ENCODE results near the gene ST6GALNAC4.

DNA sequence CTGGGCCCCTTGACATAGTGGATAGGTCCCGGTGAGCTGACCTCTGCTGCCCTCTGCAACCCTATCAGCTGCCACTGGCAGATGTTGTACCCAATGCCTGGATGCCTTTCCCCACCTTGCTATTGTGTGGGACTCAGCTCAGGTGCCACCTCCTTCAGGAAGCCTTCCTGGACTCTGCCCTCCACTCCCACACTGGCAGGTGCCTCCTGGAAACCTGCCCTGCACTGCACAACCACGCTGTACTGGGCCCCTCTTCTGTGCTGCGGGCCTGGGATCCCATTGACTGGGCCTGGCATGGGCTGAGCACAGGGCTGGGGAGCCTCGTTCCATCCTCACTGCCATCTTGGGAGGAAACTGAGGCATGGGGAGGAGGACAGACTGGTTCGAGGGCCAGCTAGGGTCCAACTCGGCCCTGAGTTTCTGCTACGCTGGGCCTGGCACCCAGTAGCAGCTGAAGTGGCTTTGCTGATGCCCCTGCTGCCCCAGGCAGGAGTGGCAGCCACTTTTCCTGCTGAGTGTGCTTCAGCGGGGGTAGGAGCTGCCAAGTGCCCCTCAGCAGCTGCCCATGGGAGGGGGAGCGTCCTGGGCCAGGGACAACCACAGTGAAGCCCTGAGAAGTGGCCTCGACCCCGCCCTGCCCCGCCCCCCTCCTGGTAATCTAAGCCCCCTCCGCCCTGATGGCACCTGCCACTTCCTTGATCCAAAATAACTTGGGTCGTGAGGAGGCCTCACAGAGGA lies 40.6 kb downstream of the ST6GALNAC4 start:
- TF ChIP-seq, protein P1, sequence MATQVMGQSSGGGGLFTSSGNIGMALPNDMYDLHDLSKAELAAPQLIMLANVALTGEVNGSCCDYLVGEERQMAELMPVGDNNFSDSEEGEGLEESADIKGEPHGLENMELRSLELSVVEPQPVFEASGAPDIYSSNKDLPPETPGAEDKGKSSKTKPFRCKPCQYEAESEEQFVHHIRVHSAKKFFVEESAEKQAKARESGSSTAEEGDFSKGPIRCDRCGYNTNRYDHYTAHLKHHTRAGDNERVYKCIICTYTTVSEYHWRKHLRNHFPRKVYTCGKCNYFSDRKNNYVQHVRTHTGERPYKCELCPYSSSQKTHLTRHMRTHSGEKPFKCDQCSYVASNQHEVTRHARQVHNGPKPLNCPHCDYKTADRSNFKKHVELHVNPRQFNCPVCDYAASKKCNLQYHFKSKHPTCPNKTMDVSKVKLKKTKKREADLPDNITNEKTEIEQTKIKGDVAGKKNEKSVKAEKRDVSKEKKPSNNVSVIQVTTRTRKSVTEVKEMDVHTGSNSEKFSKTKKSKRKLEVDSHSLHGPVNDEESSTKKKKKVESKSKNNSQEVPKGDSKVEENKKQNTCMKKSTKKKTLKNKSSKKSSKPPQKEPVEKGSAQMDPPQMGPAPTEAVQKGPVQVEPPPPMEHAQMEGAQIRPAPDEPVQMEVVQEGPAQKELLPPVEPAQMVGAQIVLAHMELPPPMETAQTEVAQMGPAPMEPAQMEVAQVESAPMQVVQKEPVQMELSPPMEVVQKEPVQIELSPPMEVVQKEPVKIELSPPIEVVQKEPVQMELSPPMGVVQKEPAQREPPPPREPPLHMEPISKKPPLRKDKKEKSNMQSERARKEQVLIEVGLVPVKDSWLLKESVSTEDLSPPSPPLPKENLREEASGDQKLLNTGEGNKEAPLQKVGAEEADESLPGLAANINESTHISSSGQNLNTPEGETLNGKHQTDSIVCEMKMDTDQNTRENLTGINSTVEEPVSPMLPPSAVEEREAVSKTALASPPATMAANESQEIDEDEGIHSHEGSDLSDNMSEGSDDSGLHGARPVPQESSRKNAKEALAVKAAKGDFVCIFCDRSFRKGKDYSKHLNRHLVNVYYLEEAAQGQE (IDR thresholded peaks at IDR 0.05; ENCODE audit: insufficient read depth in 1 of 2, low read depth in 2 of 2, low read length in 2 of 2): no peak
- TF ChIP-seq POLR2AphosphoS5 (IDR thresholded peaks at IDR 0.05; ENCODE audit: low read depth, low read length) (no peak), FOXP2 (optimal IDR thresholded peaks at IDR 0.05; ENCODE audit: borderline replicate concordance, extremely low read depth, extremely low read length, insufficient read depth) (no peak), SIN3A (IDR thresholded peaks at IDR 0.05; ENCODE audit: borderline replicate concordance, insufficient read depth, low read length) (no peak), TAF1 (IDR thresholded peaks at IDR 0.05; ENCODE audit: borderline replicate concordance, insufficient read depth, low read length) (no peak)

All from PFSK-1 (cell line).